Measurements from ENCODE around the gene C21orf58. TPM values are rescaled to one million over a fixed set of nuclear protein-coding genes. Genes with fewer than 3 reads are reported as not detected.

C21orf58 gene
- polyA plus RNA-seq, 1 of the 3 experiments (the other 2 are of a cell fraction), result 9.7 TPM

DNA sequence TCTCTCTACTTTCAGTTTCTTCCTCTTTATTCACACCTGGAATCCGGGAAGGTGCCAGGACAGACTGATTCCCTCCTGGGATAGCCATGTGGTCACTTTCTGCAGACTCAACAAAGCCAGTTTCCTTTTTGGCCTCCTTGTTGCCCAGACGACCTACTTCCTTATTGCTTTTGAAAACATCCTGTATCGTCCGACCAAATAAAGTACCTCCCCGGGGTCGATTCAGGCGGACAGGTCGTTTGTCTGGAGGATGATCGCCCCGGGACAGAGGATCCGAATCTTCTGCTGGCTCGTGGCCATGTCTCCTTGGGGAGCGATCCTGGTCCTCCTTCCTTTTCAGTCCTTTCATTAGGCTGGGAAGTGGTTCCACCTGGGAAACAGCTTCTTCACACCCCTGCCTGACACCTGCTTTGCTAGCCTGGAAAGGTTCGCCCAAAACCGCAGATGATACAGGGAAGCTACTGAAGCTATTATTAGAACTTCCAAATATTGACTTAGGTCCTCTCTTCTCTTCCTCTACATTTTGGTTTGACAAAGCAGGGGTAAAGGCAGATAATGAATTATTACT lies 39.5 kb downstream of the C21orf58 start (continued):
- TF ChIP-seq, protein P1, sequence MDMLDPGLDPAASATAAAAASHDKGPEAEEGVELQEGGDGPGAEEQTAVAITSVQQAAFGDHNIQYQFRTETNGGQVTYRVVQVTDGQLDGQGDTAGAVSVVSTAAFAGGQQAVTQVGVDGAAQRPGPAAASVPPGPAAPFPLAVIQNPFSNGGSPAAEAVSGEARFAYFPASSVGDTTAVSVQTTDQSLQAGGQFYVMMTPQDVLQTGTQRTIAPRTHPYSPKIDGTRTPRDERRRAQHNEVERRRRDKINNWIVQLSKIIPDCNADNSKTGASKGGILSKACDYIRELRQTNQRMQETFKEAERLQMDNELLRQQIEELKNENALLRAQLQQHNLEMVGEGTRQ (IDR thresholded peaks at IDR 0.05; ENCODE audit: borderline replicate concordance, low read depth, low read length), result no peak
- no peak for TF ChIP-seq RCOR1 (IDR thresholded peaks at IDR 0.05; ENCODE audit: low read length)

GRCh38 chr21:46274797-46275390 lies 48.8 kb downstream of the C21orf58 start:
- peaks cover 72 to 77% of the 10 kb centered on the region in 2 experiments for H3K36me3 ChIP-seq (replicated peaks in 1 of 2; ENCODE audit: control insufficient read depth in 1 of 2, insufficient read depth in 2 of 2, low read length in 1 of 2)
- TF ChIP-seq RCOR1 (IDR thresholded peaks at IDR 0.05; ENCODE audit: low read length), result no peak
- TF ChIP-seq GATA2 (CRISPR knock-in tag; IDR thresholded peaks at IDR 0.05), result no peak
- TF ChIP-seq RXRA (IDR thresholded peaks at IDR 0.05; ENCODE audit: borderline replicate concordance, low read depth), result no peak
- no peak for TF ChIP-seq RFX5 (IDR thresholded peaks at IDR 0.05; ENCODE audit: low read length)
- TF ChIP-seq MXI1 (IDR thresholded peaks at IDR 0.05; ENCODE audit: low read depth, low read length), result no peak
- TF ChIP-seq, protein P1 (IDR thresholded peaks at IDR 0.05; ENCODE audit: borderline replicate concordance, low read depth, low read length), result no peak
- TF ChIP-seq POLR2AphosphoS5 (IDR thresholded peaks at IDR 0.05; ENCODE audit: low read depth, low read length), result no peak

GRCh38 chr21:46273341-46273740 lies 50.3 kb downstream of the C21orf58 start:
- Histone ChIP-seq H3K4me1 (ENCODE audit: control insufficient read depth in 1 of 2, insufficient read depth in 2 of 2, low read depth in 1 of 2, low read length in 1 of 2) (no peaks in the 10 kb centered on the region), H3K36me3 (replicated peaks in 1 of 2; ENCODE audit: control insufficient read depth in 1 of 2, insufficient read depth in 2 of 2, low read length in 1 of 2) (peaks cover 70 to 76% of the 10 kb centered on the region in 2 experiments)
- WGBS (ENCODE audit: low lambda C conversion rate), result 97% methylated on average over 14 of the region's 14 CpGs
- TF ChIP-seq GABPA (IDR thresholded peaks at IDR 0.05; ENCODE audit: low read depth) (no peak), CHD2 (IDR thresholded peaks at IDR 0.05; ENCODE audit: low read length, partially characterized antibody) (no peak), NRF1 (IDR thresholded peaks at IDR 0.05; ENCODE audit: low read depth, low read length) (no peak), NFIC (IDR thresholded peaks at IDR 0.05; ENCODE audit: borderline replicate concordance) (no peak), TAF1 (IDR thresholded peaks at IDR 0.05; ENCODE audit: borderline replicate concordance, low read depth, low read length) (no peak), TCF12 (IDR thresholded peaks at IDR 0.05) (no peak), FOXJ3 (CRISPR knock-in tag; IDR thresholded peaks at IDR 0.05) (no peak), MXI1 (IDR thresholded peaks at IDR 0.05; ENCODE audit: low read depth, low read length) (no peak), SIN3A (IDR thresholded peaks at IDR 0.05; ENCODE audit: borderline replicate concordance, low read depth, low read length) (no peak), RFX5 (IDR thresholded peaks at IDR 0.05; ENCODE audit: low read length) (no peak), SMC3 (IDR thresholded peaks at IDR 0.05; ENCODE audit: low read depth, low read length) (no peak), POLR2AphosphoS5 (IDR thresholded peaks at IDR 0.05; ENCODE audit: low read depth, low read length) (no peak)
- TF ChIP-seq, protein P2, sequence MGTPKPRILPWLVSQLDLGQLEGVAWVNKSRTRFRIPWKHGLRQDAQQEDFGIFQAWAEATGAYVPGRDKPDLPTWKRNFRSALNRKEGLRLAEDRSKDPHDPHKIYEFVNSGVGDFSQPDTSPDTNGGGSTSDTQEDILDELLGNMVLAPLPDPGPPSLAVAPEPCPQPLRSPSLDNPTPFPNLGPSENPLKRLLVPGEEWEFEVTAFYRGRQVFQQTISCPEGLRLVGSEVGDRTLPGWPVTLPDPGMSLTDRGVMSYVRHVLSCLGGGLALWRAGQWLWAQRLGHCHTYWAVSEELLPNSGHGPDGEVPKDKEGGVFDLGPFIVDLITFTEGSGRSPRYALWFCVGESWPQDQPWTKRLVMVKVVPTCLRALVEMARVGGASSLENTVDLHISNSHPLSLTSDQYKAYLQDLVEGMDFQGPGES (IDR thresholded peaks at IDR 0.05; ENCODE audit: low read depth, low read length), result no peak
- TF ChIP-seq, protein P3, sequence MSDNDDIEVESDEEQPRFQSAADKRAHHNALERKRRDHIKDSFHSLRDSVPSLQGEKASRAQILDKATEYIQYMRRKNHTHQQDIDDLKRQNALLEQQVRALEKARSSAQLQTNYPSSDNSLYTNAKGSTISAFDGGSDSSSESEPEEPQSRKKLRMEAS (IDR thresholded peaks at IDR 0.05; ENCODE audit: low read depth), result no peak
- TF ChIP-seq, protein P4, sequence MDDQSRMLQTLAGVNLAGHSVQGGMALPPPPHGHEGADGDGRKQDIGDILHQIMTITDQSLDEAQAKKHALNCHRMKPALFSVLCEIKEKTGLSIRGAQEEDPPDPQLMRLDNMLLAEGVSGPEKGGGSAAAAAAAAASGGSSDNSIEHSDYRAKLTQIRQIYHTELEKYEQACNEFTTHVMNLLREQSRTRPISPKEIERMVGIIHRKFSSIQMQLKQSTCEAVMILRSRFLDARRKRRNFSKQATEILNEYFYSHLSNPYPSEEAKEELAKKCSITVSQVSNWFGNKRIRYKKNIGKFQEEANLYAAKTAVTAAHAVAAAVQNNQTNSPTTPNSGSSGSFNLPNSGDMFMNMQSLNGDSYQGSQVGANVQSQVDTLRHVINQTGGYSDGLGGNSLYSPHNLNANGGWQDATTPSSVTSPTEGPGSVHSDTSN (IDR thresholded peaks at IDR 0.05), result no peak
- TF ChIP-seq, protein P1 (IDR thresholded peaks at IDR 0.05; ENCODE audit: borderline replicate concordance, low read depth, low read length), result no peak

More at GRCh38 chr21:46274797-46275390, 48.8 kb downstream of the C21orf58 start:
- Histone ChIP-seq H3K4me3 (ENCODE audit: low read depth in 2 of 2, low read length in 1 of 2) (no peak overlapping the region), H3K27me3 (ENCODE audit: insufficient read depth) (no peaks in the 10 kb centered on the region), H3K9me2 (no peaks in the 10 kb centered on the region), H3K4me1 (ENCODE audit: control insufficient read depth in 1 of 2, insufficient read depth in 2 of 2, low read depth in 1 of 2, low read length in 1 of 2) (no peaks in the 10 kb centered on the region), H3K9me3 (no peaks in the 10 kb centered on the region), H3K79me2 (ENCODE audit: insufficient read depth) (peaks cover 11% of the 10 kb centered on the region), H3K4me2 (no peak overlapping the region), H3K9ac (no peak overlapping the region), H4K20me1 (ENCODE audit: insufficient read depth) (0 out of 2 replicates have a peak, but pooled peaks cover 8% of the 10 kb centered on the region), H2AFZ (ENCODE audit: low read depth) (no peak overlapping the region), H3F3A (replicated peaks; ENCODE audit: insufficient read depth) (no peaks in the 10 kb centered on the region), H3K27ac (ENCODE audit: low read depth in 2 of 2, low read length in 1 of 2) (no peak overlapping the region)
- POLR2A ChIA-PET, result no interaction called here
- DNase-seq, result no peak
- CTCF ChIA-PET, result interaction anchor here (0.8 to 1.3 kb wide), 5 partner anchors 8 to 132 kb away, joined by 3 to 5 read pairs (median 3); no protein-coding TSS in a partner anchor
- WGBS (ENCODE audit: low lambda C conversion rate), result 97% methylated on average over 10 of the region's 11 CpGs

More at GRCh38 chr21:46273341-46273740, 50.3 kb downstream of the C21orf58 start:
- no peaks in the 10 kb centered on the region for H3F3A ChIP-seq (replicated peaks; ENCODE audit: insufficient read depth)
- H3K9ac ChIP-seq, result no peak overlapping the region
- H3K79me2 ChIP-seq (ENCODE audit: insufficient read depth), result peaks cover 6% of the 10 kb centered on the region
- 0 out of 2 replicates have a peak, but pooled peaks cover 6% of the 10 kb centered on the region for H4K20me1 ChIP-seq (ENCODE audit: insufficient read depth)
- H3K9me2 ChIP-seq, result no peaks in the 10 kb centered on the region
- no peak overlapping the region for H3K27ac ChIP-seq (ENCODE audit: low read depth in 2 of 2, low read length in 1 of 2)
- no peak for DNase-seq
- no peak overlapping the region for H3K4me2 ChIP-seq
- H3K9me3 ChIP-seq, result no peaks in the 10 kb centered on the region
- CTCF ChIA-PET, result no interaction called here
- no peaks in the 10 kb centered on the region for H3K27me3 ChIP-seq (ENCODE audit: insufficient read depth)
- POLR2A ChIA-PET, result no interaction called here
- H2AFZ ChIP-seq (ENCODE audit: low read depth), result no peak overlapping the region
- no peak overlapping the region for H3K4me3 ChIP-seq (ENCODE audit: low read depth in 2 of 2, low read length in 1 of 2)
